HEK293 (cell line): ENCODE results near the gene IMP3.

Experiments used
- IKZF3 ChIP-seq: fragments of 450-650 bp; IDR thresholded peaks from 2 replicates; pipeline ENCODE4 v1.5.0; 2018; ENCODE audit warnings: missing biosample characterization, mild to moderate bottlenecking, missing genetic modification characterization, moderate library complexity
- KLF1 ChIP-seq: fragments of 450-650 bp; formaldehyde crosslinking; IDR thresholded peaks from 2 replicates; pipeline ENCODE4 v1.5.1; 2016; ENCODE audit warnings: missing biosample characterization, missing genetic modification characterization
- SCRT2 ChIP-seq: fragments of 450-650 bp; formaldehyde crosslinking; IDR thresholded peaks from 2 replicates; pipeline ENCODE4 v1.5.1; 2016; ENCODE audit warnings: missing biosample characterization, missing genetic modification characterization
- YY2 ChIP-seq: fragments of 450-650 bp; formaldehyde crosslinking; IDR thresholded peaks from 2 replicates; pipeline ENCODE4 v1.5.1; 2016; ENCODE audit warnings: missing biosample characterization, missing genetic modification characterization
- ZFHX2 ChIP-seq: fragments of 450-650 bp; formaldehyde crosslinking; conservative IDR thresholded peaks from 2 replicates; pipeline ENCODE4 v1.5.1; 2016; ENCODE audit warnings: missing biosample characterization, missing genetic modification characterization
- ZNF266 ChIP-seq: fragments of 450-650 bp; formaldehyde crosslinking; IDR thresholded peaks from 2 replicates; pipeline ENCODE4 v1.5.1; 2016; ENCODE audit warnings: missing biosample characterization, missing genetic modification characterization, low read depth
- ZNF354C ChIP-seq: fragments of 450-650 bp; formaldehyde crosslinking; IDR thresholded peaks from 2 replicates; pipeline ENCODE4 v1.5.1; 2016; ENCODE audit warnings: missing biosample characterization, missing genetic modification characterization, low read depth, borderline replicate concordance
- ZNF366 ChIP-seq: fragments of 450-650 bp; formaldehyde crosslinking; conservative IDR thresholded peaks from 2 replicates; pipeline ENCODE4 v1.5.1; 2016; ENCODE audit warnings: missing biosample characterization, missing genetic modification characterization
- ZNF394 ChIP-seq: fragments of 450-650 bp; formaldehyde crosslinking; IDR thresholded peaks from 2 replicates; pipeline ENCODE4 v1.5.1; 2016; ENCODE audit warnings: missing biosample characterization, missing genetic modification characterization, mild to moderate bottlenecking, moderate library complexity, borderline replicate concordance
- ZNF416 ChIP-seq: fragments of 450-650 bp; formaldehyde crosslinking; IDR thresholded peaks from 2 replicates; pipeline ENCODE4 v1.5.1; 2016; ENCODE audit warnings: missing biosample characterization, missing genetic modification characterization
- ZNF433 ChIP-seq: fragments of 450-650 bp; formaldehyde crosslinking; IDR thresholded peaks from 2 replicates; pipeline ENCODE4 v1.5.1; 2016; ENCODE audit warnings: missing biosample characterization, missing genetic modification characterization, low read depth
- ZNF501 ChIP-seq: fragments of 450-650 bp; formaldehyde crosslinking; IDR thresholded peaks from 2 replicates; pipeline ENCODE4 v1.5.1; 2016; ENCODE audit warnings: missing biosample characterization, missing genetic modification characterization
- ZNF571 ChIP-seq: fragments of 450-650 bp; formaldehyde crosslinking; IDR thresholded peaks from 2 replicates; pipeline ENCODE4 v1.5.0; 2017; ENCODE audit warnings: missing biosample characterization, missing genetic modification characterization
- ZNF585B ChIP-seq: fragments of 450-650 bp; formaldehyde crosslinking; IDR thresholded peaks from 2 replicates; pipeline ENCODE4 v1.5.1; 2016; ENCODE audit warnings: missing biosample characterization, missing genetic modification characterization
- ZNF768 ChIP-seq: fragments of 450-650 bp; formaldehyde crosslinking; IDR thresholded peaks from 2 replicates; pipeline ENCODE4 v1.5.1; 2018; ENCODE audit warnings: missing biosample characterization, mild to moderate bottlenecking, missing genetic modification characterization
- TF ChIP-seq, protein P1 (sequence below): fragments of 450-650 bp; formaldehyde crosslinking; IDR thresholded peaks from 2 replicates; pipeline ENCODE4 v1.5.1; 2016; ENCODE audit warnings: missing biosample characterization, missing genetic modification characterization
- TF ChIP-seq, protein P2 (sequence below): fragments of 450-650 bp; formaldehyde crosslinking; IDR thresholded peaks from 2 replicates; pipeline ENCODE4 v1.5.1; 2017; ENCODE audit warnings: missing biosample characterization, missing genetic modification characterization
- TF ChIP-seq, protein P3 (sequence below): fragments of 450-650 bp; formaldehyde crosslinking; IDR thresholded peaks from 2 replicates; pipeline ENCODE4 v1.5.1; 2016; ENCODE audit warnings: missing biosample characterization, missing genetic modification characterization
- TF ChIP-seq, protein P4 (sequence below): fragments of 450-650 bp; formaldehyde crosslinking; IDR thresholded peaks from 2 replicates; pipeline ENCODE4 v1.5.1; 2016; ENCODE audit warnings: missing biosample characterization, missing genetic modification characterization
- TF ChIP-seq, protein P5 (sequence below): fragments of 450-650 bp; formaldehyde crosslinking; IDR thresholded peaks from 2 replicates; pipeline ENCODE4 v1.5.1; 2016; ENCODE audit warnings: missing biosample characterization, missing genetic modification characterization
- TF ChIP-seq, protein P6 (sequence below): fragments of 450-650 bp; formaldehyde crosslinking; IDR thresholded peaks from 2 replicates; pipeline ENCODE4 v1.5.1; 2016; ENCODE audit warnings: missing biosample characterization, missing genetic modification characterization
- TF ChIP-seq, protein P7 (sequence below): fragments of 450-650 bp; formaldehyde crosslinking; IDR thresholded peaks from 2 replicates; pipeline ENCODE4 v1.5.1; 2016; ENCODE audit warnings: missing biosample characterization, missing genetic modification characterization

IMP3 gene

DNA sequence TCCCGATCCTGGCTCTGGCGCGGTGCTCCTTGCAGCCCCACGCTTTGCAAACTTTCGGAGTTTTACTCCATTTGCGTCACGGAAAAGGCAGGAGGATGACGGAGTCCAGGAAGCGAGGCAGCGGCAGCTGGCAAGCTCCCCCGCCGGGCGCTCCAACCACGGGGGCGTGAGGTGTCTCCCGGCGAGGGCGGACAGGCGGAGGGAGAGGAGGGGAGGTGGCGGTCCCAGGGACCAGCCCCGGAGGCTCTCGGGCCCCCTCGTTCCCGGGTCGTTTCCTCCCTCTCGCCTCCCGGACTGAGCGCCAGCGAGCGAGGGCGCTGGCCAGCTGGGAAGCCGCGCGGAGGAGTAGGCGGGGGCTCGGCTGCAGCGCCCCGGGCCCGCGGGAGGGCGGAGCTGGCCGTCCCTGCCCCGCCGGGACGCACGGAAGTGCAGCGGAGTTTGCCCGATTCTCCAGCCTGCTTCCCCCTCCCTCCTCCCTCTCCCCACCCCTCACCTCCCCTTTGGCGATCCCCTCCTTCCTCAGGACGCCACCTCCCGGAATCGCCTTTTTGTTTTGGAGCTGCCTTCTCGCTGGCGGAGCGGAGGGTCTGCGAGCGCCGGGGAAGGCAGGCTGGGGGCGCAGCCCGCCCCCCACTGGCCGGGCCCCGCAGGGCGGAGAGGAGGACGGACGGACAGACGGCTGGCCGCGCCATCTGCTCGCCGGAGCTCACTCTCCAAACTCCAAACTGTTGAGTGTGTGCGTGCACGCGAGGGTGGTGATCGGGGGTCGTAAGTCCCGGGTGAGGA, 7.5 kb upstream of the IMP3 start, which contains the start of gene SNX33 (continued):
- TF ChIP-seq, protein P1, sequence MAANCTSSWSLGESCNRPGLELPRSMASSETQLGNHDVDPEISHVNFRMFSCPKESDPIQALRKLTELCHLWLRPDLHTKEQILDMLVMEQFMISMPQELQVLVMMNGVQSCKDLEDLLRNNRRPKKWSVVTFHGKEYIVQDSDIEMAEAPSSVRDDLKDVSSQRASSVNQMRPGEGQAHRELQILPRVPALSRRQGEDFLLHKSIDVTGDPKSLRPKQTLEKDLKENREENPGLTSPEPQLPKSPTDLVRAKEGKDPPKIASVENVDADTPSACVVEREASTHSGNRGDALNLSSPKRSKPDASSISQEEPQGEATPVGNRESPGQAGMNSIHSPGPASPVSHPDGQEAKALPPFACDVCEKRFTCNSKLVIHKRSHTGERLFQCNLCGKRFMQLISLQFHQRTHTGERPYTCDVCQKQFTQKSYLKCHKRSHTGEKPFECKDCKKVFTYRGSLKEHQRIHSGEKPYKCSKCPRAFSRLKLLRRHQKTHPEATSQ = peak; percentile 70; the same call in 1 of the 2 replicates
- TF ChIP-seq ZNF433 (tag by site-specific recombination) (no peak), YY2 (tag by site-specific recombination) (no peak), KLF1 (tag by site-specific recombination) (peak; percentile 59), ZNF768 (tag by site-specific recombination) (no peak), ZNF585B (tag by site-specific recombination) (0 out of 2 replicates have a peak, but pooled peaks have one; percentile 5), SCRT2 (tag by site-specific recombination) (peak; percentile 93), IKZF3 (tag by site-specific recombination) (peak; percentile 83), ZNF571 (tag by site-specific recombination) (no peak), ZFHX2 (tag by site-specific recombination) (peak; percentile 98), ZNF366 (tag by site-specific recombination) (peak; percentile 7; the same call in 1 of the 2 replicates), ZNF416 (tag by site-specific recombination) (no peak), ZNF394 (tag by site-specific recombination) (peak; percentile 20; the same call in 1 of the 2 replicates), ZNF266 (no peak), ZNF501 (tag by site-specific recombination) (peak; percentile 34), ZNF354C (tag by site-specific recombination) (no peak)
- TF ChIP-seq, protein P2, sequence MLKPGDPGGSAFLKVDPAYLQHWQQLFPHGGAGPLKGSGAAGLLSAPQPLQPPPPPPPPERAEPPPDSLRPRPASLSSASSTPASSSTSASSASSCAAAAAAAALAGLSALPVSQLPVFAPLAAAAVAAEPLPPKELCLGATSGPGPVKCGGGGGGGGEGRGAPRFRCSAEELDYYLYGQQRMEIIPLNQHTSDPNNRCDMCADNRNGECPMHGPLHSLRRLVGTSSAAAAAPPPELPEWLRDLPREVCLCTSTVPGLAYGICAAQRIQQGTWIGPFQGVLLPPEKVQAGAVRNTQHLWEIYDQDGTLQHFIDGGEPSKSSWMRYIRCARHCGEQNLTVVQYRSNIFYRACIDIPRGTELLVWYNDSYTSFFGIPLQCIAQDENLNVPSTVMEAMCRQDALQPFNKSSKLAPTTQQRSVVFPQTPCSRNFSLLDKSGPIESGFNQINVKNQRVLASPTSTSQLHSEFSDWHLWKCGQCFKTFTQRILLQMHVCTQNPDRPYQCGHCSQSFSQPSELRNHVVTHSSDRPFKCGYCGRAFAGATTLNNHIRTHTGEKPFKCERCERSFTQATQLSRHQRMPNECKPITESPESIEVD = no peak
- TF ChIP-seq, protein P3, sequence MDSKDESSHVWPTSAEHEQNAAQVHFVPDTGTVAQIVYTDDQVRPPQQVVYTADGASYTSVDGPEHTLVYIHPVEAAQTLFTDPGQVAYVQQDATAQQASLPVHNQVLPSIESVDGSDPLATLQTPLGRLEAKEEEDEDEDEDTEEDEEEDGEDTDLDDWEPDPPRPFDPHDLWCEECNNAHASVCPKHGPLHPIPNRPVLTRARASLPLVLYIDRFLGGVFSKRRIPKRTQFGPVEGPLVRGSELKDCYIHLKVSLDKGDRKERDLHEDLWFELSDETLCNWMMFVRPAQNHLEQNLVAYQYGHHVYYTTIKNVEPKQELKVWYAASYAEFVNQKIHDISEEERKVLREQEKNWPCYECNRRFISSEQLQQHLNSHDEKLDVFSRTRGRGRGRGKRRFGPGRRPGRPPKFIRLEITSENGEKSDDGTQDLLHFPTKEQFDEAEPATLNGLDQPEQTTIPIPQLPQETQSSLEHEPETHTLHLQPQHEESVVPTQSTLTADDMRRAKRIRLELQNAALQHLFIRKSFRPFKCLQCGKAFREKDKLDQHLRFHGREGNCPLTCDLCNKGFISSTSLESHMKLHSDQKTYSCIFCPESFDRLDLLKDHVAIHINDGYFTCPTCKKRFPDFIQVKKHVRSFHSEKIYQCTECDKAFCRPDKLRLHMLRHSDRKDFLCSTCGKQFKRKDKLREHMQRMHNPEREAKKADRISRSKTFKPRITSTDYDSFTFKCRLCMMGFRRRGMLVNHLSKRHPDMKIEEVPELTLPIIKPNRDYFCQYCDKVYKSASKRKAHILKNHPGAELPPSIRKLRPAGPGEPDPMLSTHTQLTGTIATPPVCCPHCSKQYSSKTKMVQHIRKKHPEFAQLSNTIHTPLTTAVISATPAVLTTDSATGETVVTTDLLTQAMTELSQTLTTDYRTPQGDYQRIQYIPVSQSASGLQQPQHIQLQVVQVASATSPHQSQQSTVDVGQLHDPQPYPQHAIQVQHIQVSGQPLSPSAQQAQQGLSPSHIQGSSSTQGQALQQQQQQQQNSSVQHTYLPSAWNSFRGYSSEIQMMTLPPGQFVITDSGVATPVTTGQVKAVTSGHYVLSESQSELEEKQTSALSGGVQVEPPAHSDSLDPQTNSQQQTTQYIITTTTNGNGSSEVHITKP (tag by site-specific recombination) = peak; percentile 49
- TF ChIP-seq, protein P4, sequence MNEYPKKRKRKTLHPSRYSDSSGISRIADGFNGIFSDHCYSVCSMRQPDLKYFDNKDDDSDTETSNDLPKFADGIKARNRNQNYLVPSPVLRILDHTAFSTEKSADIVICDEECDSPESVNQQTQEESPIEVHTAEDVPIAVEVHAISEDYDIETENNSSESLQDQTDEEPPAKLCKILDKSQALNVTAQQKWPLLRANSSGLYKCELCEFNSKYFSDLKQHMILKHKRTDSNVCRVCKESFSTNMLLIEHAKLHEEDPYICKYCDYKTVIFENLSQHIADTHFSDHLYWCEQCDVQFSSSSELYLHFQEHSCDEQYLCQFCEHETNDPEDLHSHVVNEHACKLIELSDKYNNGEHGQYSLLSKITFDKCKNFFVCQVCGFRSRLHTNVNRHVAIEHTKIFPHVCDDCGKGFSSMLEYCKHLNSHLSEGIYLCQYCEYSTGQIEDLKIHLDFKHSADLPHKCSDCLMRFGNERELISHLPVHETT (tag by site-specific recombination) = no peak; the same call in 1 of the 2 replicates
- TF ChIP-seq, protein P5, sequence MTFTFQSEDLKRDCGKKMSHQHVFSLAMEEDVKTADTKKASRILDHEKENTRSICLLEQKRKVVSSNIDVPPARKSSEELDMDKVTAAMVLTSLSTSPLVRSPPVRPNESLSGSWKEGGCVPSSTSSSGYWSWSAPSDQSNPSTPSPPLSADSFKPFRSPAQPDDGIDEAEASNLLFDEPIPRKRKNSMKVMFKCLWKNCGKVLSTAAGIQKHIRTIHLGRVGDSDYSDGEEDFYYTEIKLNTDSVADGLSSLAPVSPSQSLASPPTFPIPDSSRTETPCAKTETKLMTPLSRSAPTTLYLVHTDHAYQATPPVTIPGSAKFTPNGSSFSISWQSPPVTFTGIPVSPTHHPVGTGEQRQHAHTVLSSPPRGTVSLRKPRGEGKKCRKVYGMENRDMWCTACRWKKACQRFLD (tag by site-specific recombination) = no peak
- TF ChIP-seq, protein P6, sequence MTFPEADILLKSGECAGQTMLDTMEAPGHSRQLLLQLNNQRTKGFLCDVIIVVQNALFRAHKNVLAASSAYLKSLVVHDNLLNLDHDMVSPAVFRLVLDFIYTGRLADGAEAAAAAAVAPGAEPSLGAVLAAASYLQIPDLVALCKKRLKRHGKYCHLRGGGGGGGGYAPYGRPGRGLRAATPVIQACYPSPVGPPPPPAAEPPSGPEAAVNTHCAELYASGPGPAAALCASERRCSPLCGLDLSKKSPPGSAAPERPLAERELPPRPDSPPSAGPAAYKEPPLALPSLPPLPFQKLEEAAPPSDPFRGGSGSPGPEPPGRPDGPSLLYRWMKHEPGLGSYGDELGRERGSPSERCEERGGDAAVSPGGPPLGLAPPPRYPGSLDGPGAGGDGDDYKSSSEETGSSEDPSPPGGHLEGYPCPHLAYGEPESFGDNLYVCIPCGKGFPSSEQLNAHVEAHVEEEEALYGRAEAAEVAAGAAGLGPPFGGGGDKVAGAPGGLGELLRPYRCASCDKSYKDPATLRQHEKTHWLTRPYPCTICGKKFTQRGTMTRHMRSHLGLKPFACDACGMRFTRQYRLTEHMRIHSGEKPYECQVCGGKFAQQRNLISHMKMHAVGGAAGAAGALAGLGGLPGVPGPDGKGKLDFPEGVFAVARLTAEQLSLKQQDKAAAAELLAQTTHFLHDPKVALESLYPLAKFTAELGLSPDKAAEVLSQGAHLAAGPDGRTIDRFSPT (tag by site-specific recombination) = peak; percentile 69
- TF ChIP-seq, protein P7, sequence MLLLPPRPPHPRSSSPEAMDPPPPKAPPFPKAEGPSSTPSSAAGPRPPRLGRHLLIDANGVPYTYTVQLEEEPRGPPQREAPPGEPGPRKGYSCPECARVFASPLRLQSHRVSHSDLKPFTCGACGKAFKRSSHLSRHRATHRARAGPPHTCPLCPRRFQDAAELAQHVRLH (tag by site-specific recombination) = no peak
